Suprapubic skin (tissue), 3 donors: ENCODE results near the gene DAD1.

Experiments used
- POLR2A ChIP-seq, 2 donors: fragments of 450-650 bp; IDR thresholded peaks; one replicate each; pipeline ENCODE4 v1.6.1; 2017; ENCODE audit warnings: antibody characterized with exemption in 2 of 2, mild to moderate bottlenecking in 2 of 2, moderate library complexity in 2 of 2
- TF ChIP-seq, protein P1 (sequence below), 2 donors: fragments of 200-600 bp in 1 of 2; fragments of 450-650 bp in 1 of 2; sonication (generic) in 1 of 2; IDR thresholded peaks; one replicate each; pipeline ENCODE4 v1.5.1; 2016 to 2019; ENCODE audit warnings: antibody characterized with exemption in 2 of 2, mild to moderate bottlenecking in 1 of 2, moderate library complexity in 1 of 2

- no peak for TF ChIP-seq POLR2A (IDR thresholded peaks at IDR 0.05)
- TF ChIP-seq, protein P1, sequence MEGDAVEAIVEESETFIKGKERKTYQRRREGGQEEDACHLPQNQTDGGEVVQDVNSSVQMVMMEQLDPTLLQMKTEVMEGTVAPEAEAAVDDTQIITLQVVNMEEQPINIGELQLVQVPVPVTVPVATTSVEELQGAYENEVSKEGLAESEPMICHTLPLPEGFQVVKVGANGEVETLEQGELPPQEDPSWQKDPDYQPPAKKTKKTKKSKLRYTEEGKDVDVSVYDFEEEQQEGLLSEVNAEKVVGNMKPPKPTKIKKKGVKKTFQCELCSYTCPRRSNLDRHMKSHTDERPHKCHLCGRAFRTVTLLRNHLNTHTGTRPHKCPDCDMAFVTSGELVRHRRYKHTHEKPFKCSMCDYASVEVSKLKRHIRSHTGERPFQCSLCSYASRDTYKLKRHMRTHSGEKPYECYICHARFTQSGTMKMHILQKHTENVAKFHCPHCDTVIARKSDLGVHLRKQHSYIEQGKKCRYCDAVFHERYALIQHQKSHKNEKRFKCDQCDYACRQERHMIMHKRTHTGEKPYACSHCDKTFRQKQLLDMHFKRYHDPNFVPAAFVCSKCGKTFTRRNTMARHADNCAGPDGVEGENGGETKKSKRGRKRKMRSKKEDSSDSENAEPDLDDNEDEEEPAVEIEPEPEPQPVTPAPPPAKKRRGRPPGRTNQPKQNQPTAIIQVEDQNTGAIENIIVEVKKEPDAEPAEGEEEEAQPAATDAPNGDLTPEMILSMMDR (IDR thresholded peaks at IDR 0.05): no peak
Observed at GRCh38 chr14:22613736-22614239, 24.8 kb upstream of the DAD1 start.
